Hematopoietic multipotent progenitor cell treated with erythropoietin and hydrocortisone succinate and interleukin-3 and kit ligand, for 6 days (in vitro differentiated cells): ENCODE data around the gene DCDC1.

Source experiments
- DNase-seq: peaks from one replicate; pipeline ENCODE4 v3.0.0-alpha.2; 2015

Gene DCDC1

GRCh38 chr11:31231601-31232000 lies 137.9 kb downstream of the DCDC1 start:
- DNase-seq, result no peak

- DNase-seq, result no peak
These were observed 150.7 kb downstream of the DCDC1 start for GRCh38 chr11:31218847-31219246.

GRCh38 chr11:31214372-31214771 lies 155.2 kb downstream of the DCDC1 start:
- DNase-seq, result no peak

DNA sequence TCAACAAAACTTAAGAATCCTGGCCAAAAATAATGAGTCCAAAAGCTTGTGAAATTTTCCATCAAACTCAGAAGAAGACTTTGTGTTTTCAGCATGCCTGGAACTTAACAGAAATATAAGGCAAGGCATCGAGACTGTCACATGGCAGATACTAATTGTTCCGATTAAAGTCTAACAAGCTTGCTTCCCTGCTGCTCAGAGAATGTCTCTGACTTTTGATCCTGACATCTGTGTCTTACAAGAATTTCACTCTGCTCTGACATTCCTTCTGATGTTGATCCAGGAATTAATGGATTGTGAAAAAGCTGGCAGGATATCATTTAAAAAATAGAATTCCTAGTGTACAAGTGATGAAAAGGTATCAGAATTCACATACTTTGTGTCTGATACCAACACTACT lies 170.2 kb downstream of the DCDC1 start:
- no peak for DNase-seq

DNA sequence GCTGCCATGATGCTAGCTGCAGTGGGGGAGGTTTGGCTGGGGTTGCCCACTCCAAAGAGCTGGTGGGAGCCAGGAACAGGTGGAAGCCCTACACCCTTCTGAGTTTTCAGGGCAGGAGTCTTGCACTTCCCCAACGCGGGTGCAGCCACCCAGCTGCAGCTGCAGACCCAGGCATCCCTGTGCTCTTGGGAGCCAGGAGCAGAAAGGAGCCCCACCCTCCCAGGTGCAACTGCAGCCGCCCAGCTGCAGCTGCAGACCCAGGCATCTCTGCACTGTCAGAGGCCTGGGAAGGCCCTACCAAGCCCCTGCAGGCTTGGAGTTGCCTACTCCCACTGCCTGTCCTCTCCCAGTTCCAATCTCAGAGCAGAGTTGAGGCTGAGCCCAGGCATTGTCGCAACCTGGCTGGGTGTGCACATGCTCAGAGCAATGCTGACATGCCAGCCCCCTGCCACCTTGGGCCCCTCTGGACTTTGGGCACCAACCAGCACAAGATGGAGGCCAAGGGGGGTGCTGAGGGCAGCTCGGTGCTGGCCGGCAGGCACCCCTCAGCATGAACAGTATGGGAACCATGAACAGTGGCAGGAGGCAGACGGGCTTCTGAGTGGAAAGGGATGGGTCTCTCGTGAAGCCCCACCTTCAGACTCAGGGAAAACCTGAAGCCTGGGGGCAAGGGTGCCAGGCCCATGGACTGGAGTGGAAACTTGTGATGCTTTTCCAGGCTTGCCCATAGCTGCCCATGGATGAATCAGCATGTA lies 195.4 kb downstream of the DCDC1 start:
- DNase-seq, result no peak

DNA sequence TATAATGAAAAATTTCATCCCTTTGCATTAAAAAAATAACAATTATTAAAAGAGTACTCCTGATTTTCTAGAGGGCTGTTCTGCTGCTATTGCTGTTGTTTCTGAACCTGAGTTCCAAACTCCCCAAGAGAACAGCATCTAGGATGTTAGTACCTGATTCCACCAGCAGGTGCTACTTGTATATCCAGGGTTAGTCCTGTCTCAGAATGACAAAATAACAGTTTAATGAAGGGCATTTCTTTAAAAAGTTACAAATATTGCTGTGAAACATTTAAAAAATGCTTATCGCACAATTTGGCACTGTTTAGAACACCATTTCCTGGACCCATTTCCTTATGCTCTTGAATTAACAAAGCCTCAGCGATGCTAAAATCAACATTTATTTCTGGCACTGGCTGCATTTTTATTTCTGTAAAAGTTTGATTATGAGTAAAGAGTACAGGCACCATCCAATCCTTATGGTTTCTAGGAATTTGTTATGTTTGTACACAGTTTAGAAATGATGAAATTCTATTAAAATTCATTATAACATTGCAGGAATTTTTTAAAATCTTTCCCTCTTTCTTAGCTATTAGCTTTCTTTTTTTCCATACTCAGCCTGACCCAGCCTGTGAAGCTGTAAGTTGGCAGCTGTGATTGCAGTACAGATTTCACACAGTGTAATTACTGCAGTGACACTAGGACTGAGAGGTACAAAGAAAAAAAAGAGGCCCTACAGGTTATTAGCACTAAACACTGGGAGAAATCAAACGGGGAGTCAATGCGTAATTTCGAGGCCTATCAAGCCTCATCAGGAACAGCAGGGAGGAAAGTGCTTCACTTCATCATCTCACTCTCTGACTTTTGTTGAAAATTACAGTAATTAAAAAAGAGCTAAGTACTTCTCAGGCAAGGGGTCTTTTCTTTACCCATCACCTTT lies 208.8 kb downstream of the DCDC1 start:
- peak; percentile 32 for DNase-seq

DNA sequence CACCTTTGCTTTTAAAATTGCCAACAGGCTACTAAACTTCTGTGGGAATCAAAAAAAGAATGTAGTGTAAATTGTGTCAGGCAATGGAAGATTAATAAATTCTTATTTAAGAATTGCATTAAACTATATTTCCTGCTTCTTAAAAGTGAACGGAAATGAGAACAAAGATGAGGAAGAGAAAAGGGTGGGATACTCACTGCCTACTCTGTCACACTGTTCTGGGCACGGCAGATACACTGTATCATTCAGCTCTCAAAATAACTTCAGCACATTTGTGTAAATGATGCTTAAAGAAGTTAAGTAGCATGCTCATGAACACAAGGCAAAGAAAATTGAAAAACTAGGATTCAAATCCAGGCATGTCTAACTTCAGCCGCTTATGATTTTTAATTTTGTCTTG lies 218.7 kb downstream of the DCDC1 start:
- DNase-seq, result no peak

DNA sequence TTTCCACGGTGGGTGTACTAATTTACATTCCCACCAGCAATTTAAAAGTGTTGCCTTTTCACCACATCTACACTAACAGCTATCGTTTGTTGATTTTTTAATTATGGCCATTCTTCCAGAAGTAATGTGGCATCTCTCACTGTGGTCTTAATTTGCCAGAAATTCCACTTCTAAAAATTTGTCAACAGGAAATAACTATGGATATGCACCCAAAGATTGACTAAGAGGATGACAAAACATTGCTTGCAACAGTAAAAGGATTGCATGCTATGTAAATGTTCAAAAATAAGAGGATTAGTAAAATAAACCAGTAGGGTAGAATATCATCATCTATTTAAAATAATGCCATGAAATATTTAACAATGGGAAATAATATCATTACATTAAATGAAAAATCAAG lies 219.5 kb downstream of the DCDC1 start:
- no peak for DNase-seq

GRCh38 chr11:31141789-31142188 lies 227.8 kb downstream of the DCDC1 start:
- no peak for DNase-seq

DNA sequence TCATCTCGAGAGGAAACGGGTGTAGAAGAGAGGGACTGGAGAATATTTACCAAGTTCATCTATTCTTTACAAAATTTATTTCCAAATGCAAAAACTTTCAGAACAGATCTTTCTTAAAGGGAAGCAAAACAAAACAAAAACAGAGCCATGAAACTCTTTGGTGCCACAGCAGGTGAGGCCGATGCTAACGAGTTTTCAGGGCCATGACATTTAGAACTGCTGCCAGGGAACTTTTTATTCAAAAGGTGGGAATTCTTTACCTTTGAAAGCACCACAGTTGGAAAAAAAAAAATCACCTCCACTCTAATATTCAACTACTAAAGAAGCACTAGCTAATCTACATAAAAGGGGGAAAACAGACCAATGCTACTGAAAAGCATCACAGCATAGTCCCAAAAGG lies 230.1 kb downstream of the DCDC1 start:
- no peak for DNase-seq

DNA sequence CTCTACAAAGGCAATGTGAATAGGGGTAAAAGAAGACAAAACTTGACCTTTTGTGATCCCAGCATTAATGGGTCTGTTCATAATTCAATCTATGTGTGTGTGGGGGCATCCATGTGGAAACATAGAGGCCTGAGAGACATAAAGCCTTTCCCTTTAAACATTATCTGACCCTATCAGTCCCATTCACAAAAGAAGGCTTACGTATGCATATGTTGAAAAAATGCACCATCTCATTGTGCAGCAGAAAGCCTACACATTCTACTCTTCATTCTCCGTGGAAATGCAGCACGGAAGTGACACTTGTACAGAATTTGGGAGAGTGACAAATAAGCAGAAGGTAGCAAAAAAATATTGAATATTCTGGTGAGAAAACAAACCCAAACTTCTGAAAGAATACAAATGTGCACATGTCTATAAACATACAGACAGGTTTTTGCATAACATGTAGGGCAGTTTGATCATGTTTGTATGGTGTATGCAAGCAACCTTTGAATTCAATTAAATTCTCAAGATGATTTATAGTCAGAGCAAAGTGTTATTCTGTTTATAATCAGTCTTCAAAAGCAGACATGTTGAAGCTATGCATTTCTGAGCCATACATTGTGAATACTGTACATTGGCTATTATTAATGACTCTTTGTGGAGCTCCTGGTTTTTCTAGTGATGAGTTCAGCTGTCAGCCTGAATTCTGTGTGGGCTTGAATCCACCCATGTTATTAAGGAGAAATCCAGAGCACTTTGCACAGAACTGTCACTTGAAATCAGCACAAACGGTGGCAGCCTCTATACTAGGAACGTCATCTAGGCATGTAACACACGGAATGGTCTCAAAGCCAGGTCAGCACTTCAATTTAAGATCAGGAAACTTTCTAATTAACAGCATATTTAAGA lies 236.8 kb downstream of the DCDC1 start:
- DNase-seq, result no peak

DNA sequence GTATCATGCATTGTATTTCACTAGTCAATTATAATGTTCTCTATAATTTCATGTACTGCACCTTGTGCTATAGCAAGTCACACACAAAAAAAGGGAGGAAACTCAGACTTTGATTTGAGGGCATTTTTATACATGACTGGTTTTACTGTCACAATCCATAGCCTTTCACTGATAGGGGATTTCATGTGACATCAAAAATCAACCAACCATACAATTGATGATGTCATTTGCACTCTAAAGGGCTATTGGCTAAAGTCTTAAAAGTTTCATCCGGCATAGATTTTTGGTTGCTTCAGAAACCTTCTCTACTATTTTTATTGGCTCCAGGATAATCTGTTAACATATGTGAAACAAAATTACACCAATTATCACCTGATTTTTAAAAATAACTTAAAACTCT lies 237.8 kb downstream of the DCDC1 start:
- no peak for DNase-seq

GRCh38 chr11:31127290-31127689 lies 242.2 kb downstream of the DCDC1 start:
- DNase-seq, result no peak

DNA sequence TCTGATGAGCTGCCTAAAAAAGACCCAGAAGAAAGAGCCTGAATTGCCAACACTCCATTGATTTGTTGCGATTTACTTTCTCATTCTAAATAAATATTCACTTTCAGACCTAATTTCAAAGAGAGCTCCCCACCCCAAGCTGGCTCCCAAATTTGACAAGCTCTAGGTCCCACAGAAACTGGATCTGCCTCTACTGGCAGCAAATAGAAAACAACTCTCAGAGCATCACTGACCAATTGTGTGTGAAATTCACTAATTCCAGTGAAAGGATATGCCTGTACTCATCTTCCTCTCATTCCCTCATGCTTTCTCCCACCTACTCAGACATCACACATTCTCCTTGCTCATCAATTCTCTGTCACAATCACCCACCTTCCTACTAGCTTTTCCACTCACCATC lies 249.1 kb downstream of the DCDC1 start:
- no peak for DNase-seq

DNA sequence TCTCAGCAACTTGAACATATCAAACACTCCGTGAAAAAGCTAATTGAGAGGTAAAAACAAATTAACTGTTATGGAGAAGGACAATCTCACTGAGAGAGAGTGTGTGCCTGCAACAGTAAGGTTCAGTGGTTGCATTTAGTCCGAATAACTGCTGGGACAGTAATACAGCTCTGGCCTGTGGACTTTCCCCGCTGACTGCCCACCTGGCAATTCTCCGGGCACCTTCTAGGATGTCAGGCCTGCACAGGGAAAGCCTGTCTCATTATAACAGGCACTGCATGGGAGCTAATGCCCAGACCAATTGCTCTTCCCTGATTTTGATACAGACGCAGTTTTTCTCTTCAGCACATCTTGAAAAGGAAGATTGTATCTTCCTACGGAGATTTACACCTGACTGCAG lies 251.0 kb downstream of the DCDC1 start:
- no peak for DNase-seq

- DNase-seq, result no peak
These were observed 252.5 kb downstream of the DCDC1 start for GRCh38 chr11:31117038-31117437.

DNA sequence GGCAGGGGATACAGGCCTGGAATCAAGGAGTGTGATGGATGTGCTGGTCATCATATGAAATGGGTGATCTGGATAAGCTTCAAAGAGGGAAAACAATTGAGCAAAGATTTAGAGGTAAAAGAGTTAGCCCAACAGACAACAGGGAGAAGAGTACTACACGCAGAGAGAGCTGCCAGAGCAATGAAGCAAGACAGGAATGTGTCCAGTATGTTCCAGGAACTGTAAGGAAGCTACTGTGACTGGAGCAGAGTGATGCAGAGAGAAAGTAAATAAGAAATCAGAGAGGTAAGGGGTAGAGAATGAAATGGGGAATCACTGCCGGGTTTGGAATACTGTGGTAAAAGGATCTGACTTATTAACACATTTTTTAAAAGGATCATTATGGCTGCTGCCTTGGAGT lies 255.1 kb downstream of the DCDC1 start:
- no peak for DNase-seq

- no peak for DNase-seq
These were observed 258.7 kb downstream of the DCDC1 start for GRCh38 chr11:31110830-31111229.

DNA sequence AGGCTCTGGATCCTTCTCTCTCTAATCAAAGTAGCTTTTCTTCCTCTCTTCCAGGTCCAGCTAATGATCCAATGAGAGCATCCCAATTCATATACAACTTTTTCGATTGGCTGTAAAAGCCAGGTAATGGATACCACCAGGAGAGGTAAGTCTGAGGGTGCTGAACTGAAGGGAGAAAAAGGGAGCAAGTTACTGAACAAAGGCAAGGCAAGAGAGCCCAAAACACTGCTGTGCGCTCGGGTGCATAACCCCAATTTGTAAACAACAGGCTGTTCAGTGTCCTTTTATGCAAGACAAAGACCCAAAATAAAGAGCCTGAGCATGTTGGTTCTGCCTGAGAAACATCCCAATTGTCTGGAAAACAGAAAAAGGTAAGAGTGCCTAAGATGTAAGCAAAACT lies 260.1 kb downstream of the DCDC1 start:
- no peak for DNase-seq

DNA sequence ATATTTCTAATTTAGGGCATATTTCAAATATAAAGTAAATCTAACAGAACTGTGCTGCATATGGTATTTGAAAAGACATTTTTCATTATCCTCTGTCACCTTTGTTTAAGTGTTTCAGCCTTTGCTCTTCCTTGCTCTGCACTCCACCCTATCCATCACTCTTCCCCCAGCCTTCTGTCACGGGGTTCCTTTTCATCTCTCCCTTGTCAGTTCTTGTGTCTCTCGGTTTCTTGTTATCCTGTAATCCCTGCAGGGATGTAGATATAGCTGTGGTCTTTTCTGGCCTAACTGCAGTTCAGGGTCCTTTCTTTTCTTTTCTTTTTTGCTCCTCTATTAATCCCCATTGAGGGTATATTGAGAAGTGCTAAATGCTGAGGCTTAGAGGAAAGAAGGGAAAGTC lies 261.9 kb downstream of the DCDC1 start:
- DNase-seq, result no peak

- DNase-seq, result peak; percentile 77
These were observed 262.5 kb downstream of the DCDC1 start for GRCh38 chr11:31106968-31107576.

GRCh38 chr11:31106326-31106725 lies 263.2 kb downstream of the DCDC1 start:
- no peak for DNase-seq

- DNase-seq, result no peak
These were observed 266.7 kb downstream of the DCDC1 start for GRCh38 chr11:31102875-31103274.
